Natural killer cell (primary cell): Measurements from ENCODE around the gene RELCH. TPM values are rescaled to one million over a fixed set of nuclear protein-coding genes. Genes with fewer than 3 reads are reported as not detected.

ENCODE experiments used
- ATAC-seq, 3 donors: fragments of 150-1000 bp in 2 of 3; fragments of 200-7000 bp in 1 of 3; cut with Tn5 transposase; 1 replicate in 1 of 3; 2 replicates in 2 of 3; pipeline ENCODE4 v1.10.0; 2021; ENCODE audit warnings: mild to moderate bottlenecking in 2 of 3, moderate library complexity in 2 of 3
- DNase-seq, 2 donors: peaks; one replicate each; pipeline versions ENCODE4 v3.0.0 to v3.0.0-alpha.2; 2013 to 2021; ENCODE audit warnings: mixed read lengths in 1 of 2
- H3K27ac ChIP-seq: one replicate; pipeline ENCODE4 v1.5.1; 2013; ENCODE audit warnings: mild to moderate bottlenecking, low read length
- H3K27me3 ChIP-seq: one replicate; pipeline ENCODE4 v1.6.1; 2013; ENCODE audit warnings: low read length; ENCODE audit not compliant: control insufficient read depth, insufficient read depth
- H3K36me3 ChIP-seq: one replicate; pipeline ENCODE4 v1.6.1; 2013; ENCODE audit warnings: low read length; ENCODE audit not compliant: control insufficient read depth, insufficient read depth
- H3K4me1 ChIP-seq: one replicate; pipeline ENCODE4 v1.6.1; 2013; ENCODE audit warnings: low read length; ENCODE audit not compliant: control insufficient read depth, insufficient read depth
- H3K4me3 ChIP-seq: one replicate; pipeline ENCODE4 v1.5.1; 2013; ENCODE audit warnings: low read length
- H3K9me3 ChIP-seq: one replicate; pipeline ENCODE4 v1.6.1; 2013; ENCODE audit warnings: low read length; ENCODE audit not compliant: control insufficient read depth, insufficient read depth
- H3K27ac Mint-ChIP-seq, 2 donors: one replicate each; pipeline ENCODE4 v1.8.0; 2022; ENCODE audit warnings: mild to moderate bottlenecking in 2 of 2, mixed read lengths in 2 of 2, moderate library complexity in 1 of 2
- H3K27me3 Mint-ChIP-seq, 2 donors: one replicate each; pipeline ENCODE4 v1.8.0; 2022; ENCODE audit warnings: low read depth in 2 of 2, mixed read lengths in 2 of 2
- H3K36me3 Mint-ChIP-seq: one replicate; pipeline ENCODE4 v1.8.0; 2022; ENCODE audit warnings: mixed read lengths
- H3K4me1 Mint-ChIP-seq, 2 donors: one replicate each; pipeline ENCODE4 v1.8.0; 2022; ENCODE audit warnings: mixed read lengths in 2 of 2
- H3K4me3 Mint-ChIP-seq: one replicate; pipeline ENCODE4 v1.8.0; 2022; ENCODE audit warnings: mild to moderate bottlenecking, moderate library complexity, mixed read lengths
- H3K9me3 Mint-ChIP-seq, 2 donors: one replicate each; pipeline ENCODE4 v1.8.0; 2022; ENCODE audit warnings: mixed read lengths in 2 of 2
- CTCF ChIP-seq: fragments of 200-600 bp; IDR thresholded peaks from one replicate; pipeline ENCODE4 v1.8.0; 2022; ENCODE audit warnings: antibody characterized with exemption
- WGBS: methylation state at CpG from one replicate; pipeline ENCODE4 v1.1.7; 2013; ENCODE audit warnings: missing lambda C conversion rate; ENCODE audit not compliant: insufficient coverage; 5-methylcytosine and 5-hydroxymethylcytosine counted together
- intact Hi-C: fragments of 100-400 bp; cut with micrococcal nuclease; formaldehyde crosslinking; loops from one replicate; pipeline ENCODE4 v1.14.2; 2022
- total RNA-seq, 4 donors: library from RNA; stranded (reverse); fragments of 120-200 nt in 1 of 4; gene quantifications; one replicate each; pipeline versions ENCODE4 v1.2.3 to v1.2.4, GENCODE V29; 2013 to 2022

The RELCH gene
- total RNA-seq, 3 donors from 2014 or later (not counting 1 experiment from before 2014, with no cell fraction given) = 60.1 to 69.9 (median 63.9) TPM

DNA sequence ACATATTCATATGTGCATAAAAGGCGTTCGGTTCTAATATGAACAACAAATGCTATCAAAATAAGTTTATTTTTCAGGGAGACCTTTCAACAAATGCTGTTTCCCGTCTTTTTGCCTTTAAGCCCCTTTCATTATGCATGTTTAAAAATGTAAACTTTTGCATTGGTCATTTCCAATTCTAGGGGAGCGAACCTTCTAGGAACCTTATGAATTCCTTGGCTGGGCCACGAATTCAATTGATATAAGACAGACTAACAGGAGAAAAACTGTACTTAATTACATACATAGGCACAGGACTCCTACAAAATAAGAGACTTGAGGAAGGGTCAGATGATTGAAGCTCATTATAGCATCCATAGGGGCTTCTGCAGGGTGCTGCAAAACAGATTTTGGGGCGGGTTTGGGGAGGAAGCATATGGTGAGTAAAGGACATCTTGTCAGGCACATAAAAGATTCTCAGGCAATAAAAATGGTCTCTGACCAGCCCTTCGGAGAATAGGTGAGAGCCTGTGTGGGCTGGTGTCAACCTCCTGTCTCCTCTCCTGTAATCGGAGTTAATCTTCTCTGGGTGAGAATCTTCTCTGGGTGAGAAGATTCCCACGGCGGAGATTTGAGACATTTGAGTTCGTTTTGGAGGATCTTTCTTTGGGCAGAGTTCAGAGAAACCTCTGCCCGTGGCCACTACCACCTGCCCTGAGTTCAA is 139.7 kb downstream of the RELCH start:
- Mint-ChIP-seq H3K4me1 (peaks cover 51 to 60% of the 10 kb centered on the region in 2 donors), H3K27ac (peak overlapping the region; percentile 17 to 68), H3K36me3 (no peaks in the 10 kb centered on the region), H3K4me3 (peak overlapping the region; percentile 83), H3K9me3 (no peaks in the 10 kb centered on the region), H3K27me3 (peaks cover 51% of the 10 kb centered on the region in 2 donors)
- Histone ChIP-seq H3K4me1 (peaks cover 64% of the 10 kb centered on the region), H3K27ac (no peak overlapping the region), H3K9me3 (no peaks in the 10 kb centered on the region), H3K27me3 (peaks cover 7% of the 10 kb centered on the region), H3K36me3 (no peaks in the 10 kb centered on the region), H3K4me3 (peak overlapping the region; percentile 56)
- no peak for TF ChIP-seq CTCF
- intact Hi-C loops = no loop called here
- 75% methylated on average over 10 of the region's 12 CpGs for WGBS
- ATAC-seq (no peak), DNase-seq (no peak)

DNA sequence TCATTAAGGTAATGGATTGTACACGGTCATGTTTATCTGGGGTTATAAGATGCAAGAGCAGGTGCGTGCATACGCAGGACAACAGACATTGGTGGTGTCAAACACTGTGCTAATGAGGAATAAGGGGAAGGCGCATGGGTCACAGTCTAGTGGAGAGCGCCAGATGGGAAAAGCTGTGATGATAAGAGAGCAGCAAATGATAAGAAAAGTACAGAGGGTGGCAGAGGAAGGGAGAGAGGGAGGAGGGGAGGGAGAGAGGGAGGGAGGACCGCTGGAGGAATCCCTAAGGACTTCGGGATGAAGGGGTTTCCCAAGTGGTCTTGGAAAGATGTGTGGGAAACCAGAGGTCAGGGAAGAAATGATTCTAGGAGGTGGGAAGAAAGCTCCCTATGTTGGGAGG is 140.9 kb downstream of the RELCH start:
- H3K4me3 ChIP-seq = no peak overlapping the region
- no peaks in the 10 kb centered on the region for H3K9me3 ChIP-seq
- H3K4me1 Mint-ChIP-seq = peaks cover 56 to 71% of the 10 kb centered on the region in 2 donors
- peaks cover 72% of the 10 kb centered on the region for H3K4me1 ChIP-seq
- H3K36me3 Mint-ChIP-seq = no peaks in the 10 kb centered on the region
- ATAC-seq = no peak
- H3K27me3 ChIP-seq = peaks cover 7% of the 10 kb centered on the region
- WGBS = 96% methylated on average over 7 of the region's 7 CpGs
- no peak for DNase-seq
- TF ChIP-seq CTCF = no peak
- intact Hi-C loops = no loop called here
- no peak overlapping the region for H3K27ac ChIP-seq
- peak overlapping the region; percentile 2 for H3K4me3 Mint-ChIP-seq
- peaks cover 49 to 52% of the 10 kb centered on the region in 2 donors for H3K27me3 Mint-ChIP-seq
- no peaks in the 10 kb centered on the region for H3K36me3 ChIP-seq
- H3K9me3 Mint-ChIP-seq = no peaks in the 10 kb centered on the region
- peak overlapping the region in 1 of 2 donors; percentile 17 for H3K27ac Mint-ChIP-seq

DNA sequence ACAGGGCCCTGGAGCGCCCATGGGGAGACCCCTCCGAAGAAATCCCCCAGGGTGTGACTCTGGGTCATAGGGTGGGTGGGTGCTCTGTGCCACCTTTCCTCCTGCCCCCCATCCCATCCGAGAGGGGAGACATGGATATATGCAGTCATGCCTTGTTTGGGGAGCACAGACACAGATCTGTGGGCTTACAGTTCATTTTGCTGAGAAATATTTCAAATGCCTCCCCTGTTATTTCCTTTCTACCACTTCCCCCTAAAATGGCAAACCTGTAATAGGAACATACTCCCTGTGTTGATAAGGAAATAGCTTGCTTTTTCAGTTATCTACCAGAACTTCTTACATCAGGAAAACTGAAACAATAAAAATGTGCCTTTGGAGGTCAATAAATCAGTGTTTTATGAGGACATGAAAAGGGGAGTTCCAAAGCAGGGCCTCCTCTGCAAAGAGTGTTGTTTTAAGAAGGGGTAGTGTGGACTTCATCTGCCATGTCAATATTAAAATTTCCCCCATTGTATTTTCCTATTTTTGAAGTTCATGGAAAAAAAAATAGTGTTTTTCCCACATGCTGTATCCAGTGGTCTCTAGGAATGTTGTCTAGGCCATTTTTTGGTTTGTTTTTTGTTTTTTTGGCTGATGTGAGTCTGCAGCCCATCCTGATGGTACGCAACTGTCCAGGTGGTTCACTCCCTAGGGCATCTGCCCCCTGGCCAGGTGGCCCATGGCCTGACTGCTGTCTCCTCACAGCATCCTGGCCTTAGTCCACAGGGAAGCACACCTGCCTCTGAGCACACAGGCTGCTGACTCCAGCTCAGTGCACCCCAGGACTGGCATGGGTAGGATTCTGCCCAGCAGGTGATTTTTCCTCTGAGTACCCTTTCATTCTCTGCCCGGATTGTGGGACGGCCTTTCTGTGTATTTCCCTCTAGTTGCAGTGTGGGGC is 141.8 kb downstream of the RELCH start:
- TF ChIP-seq CTCF = no peak
- Mint-ChIP-seq H3K4me3 (peak overlapping the region; percentile 75), H3K36me3 (no peaks in the 10 kb centered on the region), H3K9me3 (no peaks in the 10 kb centered on the region), H3K27me3 (peaks cover 42 to 44% of the 10 kb centered on the region in 2 donors), H3K4me1 (peaks cover 56 to 73% of the 10 kb centered on the region in 2 donors), H3K27ac (peak overlapping the region; percentile 73 to 81)
- WGBS = 79% methylated on average over 6 of the region's 6 CpGs
- H3K4me3 ChIP-seq = no peak overlapping the region
- peaks cover 81% of the 10 kb centered on the region for H3K4me1 ChIP-seq
- DNase-seq = no peak
- peak overlapping the region; percentile 73 for H3K27ac ChIP-seq
- no peak for ATAC-seq
- H3K36me3 ChIP-seq = no peaks in the 10 kb centered on the region
- intact Hi-C loops = no loop called here
- H3K27me3 ChIP-seq = peaks cover 7% of the 10 kb centered on the region
- H3K9me3 ChIP-seq = no peaks in the 10 kb centered on the region
